ENCODE results near the gene GADD45B.

DNA sequence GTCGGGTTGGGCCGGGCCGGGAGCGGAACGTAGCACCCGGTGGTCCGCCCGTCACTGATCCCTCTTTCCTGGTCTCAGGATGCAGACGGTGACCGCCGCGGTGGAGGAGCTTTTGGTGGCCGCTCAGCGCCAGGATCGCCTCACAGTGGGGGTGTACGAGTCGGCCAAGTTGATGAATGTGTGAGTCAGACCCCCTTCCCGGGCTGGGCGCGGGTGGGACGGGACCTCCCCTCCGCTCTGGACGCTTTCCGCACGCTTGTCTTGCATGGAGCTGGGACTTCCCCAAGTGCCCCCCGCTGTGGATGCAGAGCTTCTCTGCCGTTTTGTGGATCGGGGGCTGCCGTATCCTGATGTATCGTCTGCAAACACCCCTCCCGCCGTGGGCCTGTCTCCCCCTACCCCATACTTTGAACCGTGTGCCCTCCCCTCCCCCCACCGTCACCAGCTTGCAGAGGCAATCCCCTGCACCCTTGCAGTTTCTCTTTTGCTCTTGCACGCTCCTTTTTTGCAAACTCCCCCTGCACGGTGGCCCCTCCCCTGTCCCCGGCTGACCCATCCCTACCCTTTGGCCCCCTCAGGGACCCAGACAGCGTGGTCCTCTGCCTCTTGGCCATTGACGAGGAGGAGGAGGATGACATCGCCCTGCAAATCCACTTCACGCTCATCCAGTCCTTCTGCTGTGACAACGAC, 669 bp downstream of the GADD45B start:
- TF ChIP-seq, protein P1, sequence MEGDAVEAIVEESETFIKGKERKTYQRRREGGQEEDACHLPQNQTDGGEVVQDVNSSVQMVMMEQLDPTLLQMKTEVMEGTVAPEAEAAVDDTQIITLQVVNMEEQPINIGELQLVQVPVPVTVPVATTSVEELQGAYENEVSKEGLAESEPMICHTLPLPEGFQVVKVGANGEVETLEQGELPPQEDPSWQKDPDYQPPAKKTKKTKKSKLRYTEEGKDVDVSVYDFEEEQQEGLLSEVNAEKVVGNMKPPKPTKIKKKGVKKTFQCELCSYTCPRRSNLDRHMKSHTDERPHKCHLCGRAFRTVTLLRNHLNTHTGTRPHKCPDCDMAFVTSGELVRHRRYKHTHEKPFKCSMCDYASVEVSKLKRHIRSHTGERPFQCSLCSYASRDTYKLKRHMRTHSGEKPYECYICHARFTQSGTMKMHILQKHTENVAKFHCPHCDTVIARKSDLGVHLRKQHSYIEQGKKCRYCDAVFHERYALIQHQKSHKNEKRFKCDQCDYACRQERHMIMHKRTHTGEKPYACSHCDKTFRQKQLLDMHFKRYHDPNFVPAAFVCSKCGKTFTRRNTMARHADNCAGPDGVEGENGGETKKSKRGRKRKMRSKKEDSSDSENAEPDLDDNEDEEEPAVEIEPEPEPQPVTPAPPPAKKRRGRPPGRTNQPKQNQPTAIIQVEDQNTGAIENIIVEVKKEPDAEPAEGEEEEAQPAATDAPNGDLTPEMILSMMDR (IDR thresholded peaks at IDR 0.05): no peak
- TF ChIP-seq POLR2AphosphoS5 (IDR thresholded peaks at IDR 0.05; ENCODE audit: low read depth, low read length): no peak

Data from Panc1 (cell line).